ENCODE data around the gene GRIK2. TPM values are rescaled to one million over a fixed set of nuclear protein-coding genes. Genes with fewer than 3 reads are reported as not detected.

GRIK2 gene
- total and polyA plus RNA-seq, 5 donors from 2014 or later, result not detected

- Mint-ChIP-seq H3K27me3 (no peaks in the 10 kb centered on the region), H3K4me1 (no peaks in the 10 kb centered on the region), H3K4me3 (no peak overlapping the region), H3K36me3 (no peaks in the 10 kb centered on the region), H3K27ac (no peak overlapping the region), H3K9me3 (peaks cover 0 to 10% (median 0%) of the 10 kb centered on the region in 7 donors)
- no peaks in the 10 kb centered on the region for H3K36me3 ChIP-seq (ENCODE audit: control insufficient read depth, insufficient read depth, low read length)
- no peaks in the 10 kb centered on the region for H3K27me3 ChIP-seq (ENCODE audit: control insufficient read depth, insufficient read depth, low read length)
- H3K9me3 ChIP-seq (ENCODE audit: control insufficient read depth in 2 of 2, low read length in 2 of 2), result no peaks in the 10 kb centered on the region
- no peaks in the 10 kb centered on the region for H3K4me1 ChIP-seq (ENCODE audit: control insufficient read depth, insufficient read depth, low read length, poor library complexity, severe bottlenecking)
- DNase-seq, result no peak
- ATAC-seq (ENCODE audit: low read depth in 2 of 2), result no peak
- no peak overlapping the region for H3K4me3 ChIP-seq (ENCODE audit: low read depth, low read length)
- no peak overlapping the region for H3K27ac ChIP-seq (ENCODE audit: insufficient read depth, low read length, poor library complexity, severe bottlenecking)
These were observed 329.0 kb downstream of the GRIK2 start for GRCh38 chr6:101722471-101722870.

GRCh38 chr6:101722991-101723579 lies 329.6 kb downstream of the GRIK2 start:
- Mint-ChIP-seq H3K9me3 (peaks cover 0 to 10% (median 0%) of the 10 kb centered on the region in 7 donors), H3K36me3 (no peaks in the 10 kb centered on the region), H3K4me3 (no peak overlapping the region), H3K27ac (no peak overlapping the region), H3K27me3 (no peaks in the 10 kb centered on the region), H3K4me1 (no peaks in the 10 kb centered on the region)
- DNase-seq (no peak), ATAC-seq (ENCODE audit: low read depth in 2 of 2) (no peak)
- Histone ChIP-seq H3K36me3 (ENCODE audit: control insufficient read depth, insufficient read depth, low read length) (no peaks in the 10 kb centered on the region), H3K9me3 (ENCODE audit: control insufficient read depth in 2 of 2, low read length in 2 of 2) (no peaks in the 10 kb centered on the region), H3K27me3 (ENCODE audit: control insufficient read depth, insufficient read depth, low read length) (no peaks in the 10 kb centered on the region), H3K4me3 (ENCODE audit: low read depth, low read length) (no peak overlapping the region), H3K4me1 (ENCODE audit: control insufficient read depth, insufficient read depth, low read length, poor library complexity, severe bottlenecking) (no peaks in the 10 kb centered on the region), H3K27ac (ENCODE audit: insufficient read depth, low read length, poor library complexity, severe bottlenecking) (no peak overlapping the region)

DNA sequence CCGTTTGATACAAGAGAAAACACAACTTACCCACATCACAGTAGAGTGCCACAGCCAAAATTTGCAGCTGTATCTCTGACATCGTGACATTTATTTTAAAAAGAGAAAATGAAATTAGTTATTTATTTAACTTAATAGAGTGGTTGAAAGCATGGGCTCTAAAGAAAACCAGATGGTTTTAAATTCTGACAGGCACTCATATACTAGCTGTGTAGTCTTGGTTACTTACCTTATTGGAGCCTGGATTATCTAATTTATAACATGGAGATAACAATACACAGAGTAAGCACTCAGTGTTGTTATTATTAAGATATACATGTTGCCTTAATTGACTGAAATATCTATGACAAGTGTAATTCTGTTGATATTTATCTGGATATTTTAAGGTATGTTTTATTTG lies 334.9 kb downstream of the GRIK2 start:
- Mint-ChIP-seq H3K9me3 (peaks cover 0 to 7% (median 2%) of the 10 kb centered on the region in 7 donors), H3K4me1 (no peaks in the 10 kb centered on the region)
- no peaks in the 10 kb centered on the region for H3K36me3 ChIP-seq (ENCODE audit: control insufficient read depth, insufficient read depth, low read length)

DNA sequence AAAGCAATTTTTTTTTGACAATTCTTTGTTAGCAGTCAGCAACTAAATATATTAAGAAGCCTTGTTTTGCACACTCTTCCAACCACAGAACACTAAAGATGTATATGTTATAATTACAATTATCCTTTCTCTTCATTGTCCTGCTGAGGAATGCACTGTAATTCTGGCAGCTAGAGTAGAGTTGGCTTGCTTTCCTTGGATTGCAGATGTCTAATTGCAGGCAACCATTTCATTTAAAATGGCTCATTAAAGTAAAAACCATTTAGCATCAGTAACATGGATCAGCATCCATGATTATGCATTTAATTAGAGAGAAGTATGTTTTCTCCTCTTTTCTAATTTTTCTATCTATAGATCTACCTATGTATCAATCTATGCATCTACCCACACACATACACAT lies 335.4 kb downstream of the GRIK2 start:
- Mint-ChIP-seq H3K4me3 (no peak overlapping the region), H3K36me3 (no peaks in the 10 kb centered on the region), H3K9me3 (peaks cover 0 to 6% (median 4%) of the 10 kb centered on the region in 7 donors), H3K4me1 (no peaks in the 10 kb centered on the region), H3K27ac (no peak overlapping the region), H3K27me3 (no peaks in the 10 kb centered on the region)
- ATAC-seq (ENCODE audit: low read depth in 2 of 2) (no peak), DNase-seq (no peak)
- Histone ChIP-seq H3K9me3 (ENCODE audit: control insufficient read depth in 2 of 2, low read length in 2 of 2) (no peaks in the 10 kb centered on the region), H3K27ac (ENCODE audit: insufficient read depth, low read length, poor library complexity, severe bottlenecking) (no peak overlapping the region), H3K27me3 (ENCODE audit: control insufficient read depth, insufficient read depth, low read length) (no peaks in the 10 kb centered on the region), H3K4me3 (ENCODE audit: low read depth, low read length) (no peak overlapping the region), H3K36me3 (ENCODE audit: control insufficient read depth, insufficient read depth, low read length) (no peaks in the 10 kb centered on the region), H3K4me1 (ENCODE audit: control insufficient read depth, insufficient read depth, low read length, poor library complexity, severe bottlenecking) (no peaks in the 10 kb centered on the region)

More for the DNA sequence above, 334.9 kb downstream of the GRIK2 start:
- no peak for DNase-seq
- H3K4me3 Mint-ChIP-seq, result no peak overlapping the region
- H3K36me3 Mint-ChIP-seq, result no peaks in the 10 kb centered on the region
- no peak overlapping the region for H3K27ac ChIP-seq (ENCODE audit: insufficient read depth, low read length, poor library complexity, severe bottlenecking)
- H3K4me1 ChIP-seq (ENCODE audit: control insufficient read depth, insufficient read depth, low read length, poor library complexity, severe bottlenecking), result no peaks in the 10 kb centered on the region
- ATAC-seq (ENCODE audit: low read depth in 2 of 2), result no peak
- H3K27ac Mint-ChIP-seq, result no peak overlapping the region
- H3K4me3 ChIP-seq (ENCODE audit: low read depth, low read length), result no peak overlapping the region
- no peaks in the 10 kb centered on the region for H3K27me3 Mint-ChIP-seq
- H3K27me3 ChIP-seq (ENCODE audit: control insufficient read depth, insufficient read depth, low read length), result no peaks in the 10 kb centered on the region
- H3K9me3 ChIP-seq (ENCODE audit: control insufficient read depth in 2 of 2, low read length in 2 of 2), result no peaks in the 10 kb centered on the region

GRCh38 chr6:101730954-101731353 lies 337.4 kb downstream of the GRIK2 start:
- no peak overlapping the region for H3K27ac ChIP-seq (ENCODE audit: insufficient read depth, low read length, poor library complexity, severe bottlenecking)
- no peak for ATAC-seq (ENCODE audit: low read depth in 2 of 2)
- Mint-ChIP-seq H3K9me3 (peaks cover 0 to 15% (median 6%) of the 10 kb centered on the region in 7 donors), H3K27me3 (no peaks in the 10 kb centered on the region), H3K4me3 (no peak overlapping the region), H3K4me1 (no peaks in the 10 kb centered on the region), H3K27ac (no peak overlapping the region), H3K36me3 (no peaks in the 10 kb centered on the region)
- H3K9me3 ChIP-seq (ENCODE audit: control insufficient read depth in 2 of 2, low read length in 2 of 2), result peaks cover 0 to 2% of the 10 kb centered on the region in 2 experiments
- no peaks in the 10 kb centered on the region for H3K4me1 ChIP-seq (ENCODE audit: control insufficient read depth, insufficient read depth, low read length, poor library complexity, severe bottlenecking)
- no peaks in the 10 kb centered on the region for H3K36me3 ChIP-seq (ENCODE audit: control insufficient read depth, insufficient read depth, low read length)
- H3K4me3 ChIP-seq (ENCODE audit: low read depth, low read length), result no peak overlapping the region
- DNase-seq, result no peak
- H3K27me3 ChIP-seq (ENCODE audit: control insufficient read depth, insufficient read depth, low read length), result no peaks in the 10 kb centered on the region

GRCh38 chr6:101733899-101734298 lies 340.4 kb downstream of the GRIK2 start:
- no peaks in the 10 kb centered on the region for H3K27me3 ChIP-seq (ENCODE audit: control insufficient read depth, insufficient read depth, low read length)
- no peaks in the 10 kb centered on the region for H3K36me3 Mint-ChIP-seq
- H3K9me3 Mint-ChIP-seq, result peaks cover 4 to 26% (median 12%) of the 10 kb centered on the region in 7 donors
- H3K4me1 ChIP-seq (ENCODE audit: control insufficient read depth, insufficient read depth, low read length, poor library complexity, severe bottlenecking), result no peaks in the 10 kb centered on the region
- no peak overlapping the region for H3K27ac Mint-ChIP-seq
- no peak overlapping the region for H3K27ac ChIP-seq (ENCODE audit: insufficient read depth, low read length, poor library complexity, severe bottlenecking)
- H3K27me3 Mint-ChIP-seq, result no peaks in the 10 kb centered on the region
- H3K36me3 ChIP-seq (ENCODE audit: control insufficient read depth, insufficient read depth, low read length), result no peaks in the 10 kb centered on the region
- peaks cover 0 to 3% of the 10 kb centered on the region in 2 experiments for H3K9me3 ChIP-seq (ENCODE audit: control insufficient read depth in 2 of 2, low read length in 2 of 2)
- no peaks in the 10 kb centered on the region for H3K4me1 Mint-ChIP-seq
- H3K4me3 Mint-ChIP-seq, result no peak overlapping the region
- ATAC-seq (ENCODE audit: low read depth in 2 of 2), result no peak
- no peak overlapping the region for H3K4me3 ChIP-seq (ENCODE audit: low read depth, low read length)
- no peak for DNase-seq

DNA sequence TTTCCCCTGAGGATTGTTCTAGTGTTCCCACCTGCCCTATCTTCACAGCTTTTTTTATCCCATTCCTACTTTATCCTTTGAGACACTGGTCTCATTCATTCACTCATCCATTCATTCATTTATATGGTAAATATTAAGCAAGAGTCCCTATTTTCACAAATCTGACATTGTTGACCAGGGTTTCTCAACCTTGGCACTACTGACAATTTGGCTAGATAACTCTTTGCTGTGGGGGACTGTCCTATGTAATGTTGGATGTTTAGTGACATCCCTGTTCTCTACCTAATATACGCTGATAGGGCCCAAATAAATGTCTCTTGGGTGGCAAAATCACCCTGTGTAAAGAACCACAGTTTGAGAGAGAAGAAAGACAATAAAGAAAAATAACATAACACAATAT lies 345.0 kb downstream of the GRIK2 start:
- peaks cover 0 to 3% of the 10 kb centered on the region in 2 experiments for H3K9me3 ChIP-seq (ENCODE audit: control insufficient read depth in 2 of 2, low read length in 2 of 2)
- Mint-ChIP-seq H3K36me3 (no peaks in the 10 kb centered on the region), H3K27ac (no peak overlapping the region), H3K4me1 (no peaks in the 10 kb centered on the region), H3K27me3 (no peaks in the 10 kb centered on the region), H3K4me3 (no peak overlapping the region), H3K9me3 (peaks cover 4 to 29% (median 13%) of the 10 kb centered on the region in 7 donors)
- DNase-seq (no peak), ATAC-seq (ENCODE audit: low read depth in 2 of 2) (no peak)
- H3K4me1 ChIP-seq (ENCODE audit: control insufficient read depth, insufficient read depth, low read length, poor library complexity, severe bottlenecking), result no peaks in the 10 kb centered on the region
- H3K27ac ChIP-seq (ENCODE audit: insufficient read depth, low read length, poor library complexity, severe bottlenecking), result no peak overlapping the region
- no peak overlapping the region for H3K4me3 ChIP-seq (ENCODE audit: low read depth, low read length)
- no peaks in the 10 kb centered on the region for H3K27me3 ChIP-seq (ENCODE audit: control insufficient read depth, insufficient read depth, low read length)
- no peaks in the 10 kb centered on the region for H3K36me3 ChIP-seq (ENCODE audit: control insufficient read depth, insufficient read depth, low read length)

DNA sequence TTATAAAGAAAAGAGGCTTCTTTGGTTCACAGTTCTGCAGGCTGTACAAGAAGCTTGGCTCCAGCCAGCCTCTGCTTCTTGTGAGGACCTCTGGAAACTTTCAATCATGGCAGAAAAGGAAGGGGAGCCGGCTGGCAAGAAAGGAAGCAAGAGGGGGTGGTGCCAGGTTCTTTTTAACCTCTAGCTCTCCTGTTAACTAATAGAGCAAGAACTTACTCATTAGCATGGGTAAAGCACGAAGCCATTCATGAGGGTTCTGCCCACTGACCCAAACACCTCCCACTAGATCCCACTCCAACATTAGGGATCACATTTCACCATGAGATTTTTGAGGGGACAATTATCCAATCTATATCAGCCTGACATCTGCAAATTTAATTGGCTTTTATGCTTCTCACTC lies 347.1 kb downstream of the GRIK2 start:
- H3K4me1 Mint-ChIP-seq, result no peaks in the 10 kb centered on the region
- no peak overlapping the region for H3K4me3 ChIP-seq (ENCODE audit: low read depth, low read length)
- no peaks in the 10 kb centered on the region for H3K27me3 ChIP-seq (ENCODE audit: control insufficient read depth, insufficient read depth, low read length)
- peaks cover 0 to 3% of the 10 kb centered on the region in 2 experiments for H3K9me3 ChIP-seq (ENCODE audit: control insufficient read depth in 2 of 2, low read length in 2 of 2)
- no peaks in the 10 kb centered on the region for H3K4me1 ChIP-seq (ENCODE audit: control insufficient read depth, insufficient read depth, low read length, poor library complexity, severe bottlenecking)
- no peaks in the 10 kb centered on the region for H3K36me3 Mint-ChIP-seq
- DNase-seq (no peak), ATAC-seq (ENCODE audit: low read depth in 2 of 2) (no peak)
- no peaks in the 10 kb centered on the region for H3K36me3 ChIP-seq (ENCODE audit: control insufficient read depth, insufficient read depth, low read length)
- H3K27ac ChIP-seq (ENCODE audit: insufficient read depth, low read length, poor library complexity, severe bottlenecking), result no peak overlapping the region
- H3K4me3 Mint-ChIP-seq, result no peak overlapping the region
- peaks cover 4 to 18% (median 8%) of the 10 kb centered on the region in 7 donors for H3K9me3 Mint-ChIP-seq
- no peaks in the 10 kb centered on the region for H3K27me3 Mint-ChIP-seq
- no peak overlapping the region for H3K27ac Mint-ChIP-seq

All from CD4-positive, CD25-positive, alpha-beta regulatory T cell (primary cell).